Activated T-helper 1 cell treated with anti-CD3 and anti-CD28 coated beads, Interleukin-12 subunit alpha, Interleukin-12 subunit beta, Interleukin-2, Interleukin-4 antibody, amounts not matched to agents 30 ng/mL and 10 ng/mL and 1 ng/mL, durations not matched to agents 14 hours and 24 hours and 36 hours (primary cell): ENCODE measurements around the gene NFE2L3. TPM values are rescaled to one million over a fixed set of nuclear protein-coding genes. Genes with fewer than 3 reads are reported as not detected.
"Not testable (repeated sequence)": the region's sequence is repeated elsewhere in the genome, so short reads cannot be mapped to it uniquely, and the experiment has no call there.

Source experiments
- DNase-seq: peaks from one replicate; pipeline ENCODE4 v3.0.0; 2021; ENCODE audit warnings: low spot score
- H3K27ac Mint-ChIP-seq: one replicate; pipeline ENCODE4 v1.8.0; 2021; ENCODE audit warnings: mild to moderate bottlenecking, mixed read lengths
- H3K27me3 Mint-ChIP-seq: one replicate; pipeline ENCODE4 v1.8.0; 2022; ENCODE audit warnings: mild to moderate bottlenecking, moderate library complexity, mixed read lengths; ENCODE audit not compliant: insufficient read depth
- H3K36me3 Mint-ChIP-seq: one replicate; pipeline ENCODE4 v1.8.0; 2021; ENCODE audit warnings: low read depth, mixed read lengths
- H3K4me1 Mint-ChIP-seq: one replicate; pipeline ENCODE4 v1.8.0; 2021; ENCODE audit warnings: low read depth, mixed read lengths
- H3K4me3 Mint-ChIP-seq: one replicate; pipeline ENCODE4 v1.8.0; 2021; ENCODE audit warnings: mild to moderate bottlenecking, moderate library complexity, mixed read lengths
- H3K9me3 Mint-ChIP-seq: one replicate; pipeline ENCODE4 v1.8.0; 2021; ENCODE audit warnings: mixed read lengths
- intact Hi-C: fragments of 100-400 bp; cut with micrococcal nuclease; formaldehyde crosslinking; loops from one replicate; pipeline ENCODE4 v1.15.1; 2024
- total RNA-seq: library from RNA; stranded (reverse); gene quantifications from 2 replicates; pipeline ENCODE4 v1.2.3, GENCODE V29; 2022

The NFE2L3 gene
- total RNA-seq, 1 donor from 2014 or later = 80.1 TPM

- H3K9me3 Mint-ChIP-seq = no peaks in the 10 kb centered on the region
- H3K36me3 Mint-ChIP-seq = peaks cover 44% of the 10 kb centered on the region
- H3K27ac Mint-ChIP-seq = no peak overlapping the region
- H3K27me3 Mint-ChIP-seq = no peaks in the 10 kb centered on the region
- intact Hi-C loops = no loop called here
- DNase-seq = no peak
- peaks cover 41% of the 10 kb centered on the region for H3K4me1 Mint-ChIP-seq
- H3K4me3 Mint-ChIP-seq = no peak overlapping the region
These were observed 27.4 kb downstream of the NFE2L3 start for GRCh38 chr7:26179422-26179821.

DNA sequence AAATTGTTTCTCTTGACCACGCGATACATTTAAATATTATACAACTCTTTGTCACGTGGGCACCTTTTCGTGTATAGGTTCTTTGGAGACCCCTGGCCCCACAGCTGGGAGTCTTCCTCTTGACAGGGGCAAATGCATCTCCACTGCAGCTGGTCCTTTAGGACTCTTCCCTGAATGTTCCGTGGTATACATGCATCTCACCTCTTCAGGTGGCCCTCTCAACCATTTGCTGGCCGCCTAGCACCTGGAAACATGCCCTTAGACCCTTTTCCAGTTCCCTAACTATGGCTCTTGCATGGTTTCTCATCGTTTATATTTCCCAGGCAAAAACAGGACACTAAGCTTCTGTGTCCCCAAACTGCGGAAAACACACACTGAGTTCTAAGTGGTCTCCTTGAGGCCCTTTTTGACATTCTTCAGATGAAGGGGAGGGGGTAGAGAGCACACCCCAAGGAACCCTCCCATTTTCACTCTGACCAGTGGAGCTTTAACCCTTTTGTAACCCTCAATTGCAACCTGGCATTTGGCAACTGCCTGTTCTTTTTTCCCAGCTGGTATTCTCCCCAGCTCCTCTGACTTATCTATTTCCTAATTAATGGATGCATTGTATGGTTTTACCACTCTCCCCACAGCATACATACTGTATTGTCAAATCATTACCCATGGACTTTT is 28.0 kb downstream of the NFE2L3 start:
- no peaks in the 10 kb centered on the region for H3K27me3 Mint-ChIP-seq

DNA sequence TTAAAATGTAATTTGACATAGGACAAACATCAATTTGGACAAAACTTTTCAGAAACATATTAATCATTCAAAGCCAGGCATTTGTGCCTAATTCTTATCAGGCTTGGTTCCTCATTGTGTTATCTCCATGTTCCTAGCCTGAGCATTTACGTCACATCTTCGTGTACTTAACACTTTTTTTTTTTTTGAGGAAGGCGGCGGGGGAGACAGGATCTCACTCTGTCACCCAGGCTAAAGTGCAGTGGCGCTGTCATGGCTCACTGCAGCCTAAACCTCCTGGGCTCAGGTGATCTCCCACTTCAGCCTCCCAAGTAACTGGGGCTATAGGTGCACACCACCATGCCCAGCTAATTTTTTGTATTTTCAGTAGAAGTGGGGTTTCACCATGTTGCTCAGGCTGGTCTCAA is 28.8 kb downstream of the NFE2L3 start:
- peak overlapping the region; percentile 77 for H3K27ac Mint-ChIP-seq

More for the DNA sequence above, 28.0 kb downstream of the NFE2L3 start:
- no peak overlapping the region for H3K4me3 Mint-ChIP-seq
- peak overlapping the region; percentile 77 for H3K27ac Mint-ChIP-seq
- no peak for DNase-seq
- H3K36me3 Mint-ChIP-seq = peaks cover 45% of the 10 kb centered on the region
- no peaks in the 10 kb centered on the region for H3K9me3 Mint-ChIP-seq
- intact Hi-C loops = no loop called here
- H3K4me1 Mint-ChIP-seq = peaks cover 42% of the 10 kb centered on the region

DNA sequence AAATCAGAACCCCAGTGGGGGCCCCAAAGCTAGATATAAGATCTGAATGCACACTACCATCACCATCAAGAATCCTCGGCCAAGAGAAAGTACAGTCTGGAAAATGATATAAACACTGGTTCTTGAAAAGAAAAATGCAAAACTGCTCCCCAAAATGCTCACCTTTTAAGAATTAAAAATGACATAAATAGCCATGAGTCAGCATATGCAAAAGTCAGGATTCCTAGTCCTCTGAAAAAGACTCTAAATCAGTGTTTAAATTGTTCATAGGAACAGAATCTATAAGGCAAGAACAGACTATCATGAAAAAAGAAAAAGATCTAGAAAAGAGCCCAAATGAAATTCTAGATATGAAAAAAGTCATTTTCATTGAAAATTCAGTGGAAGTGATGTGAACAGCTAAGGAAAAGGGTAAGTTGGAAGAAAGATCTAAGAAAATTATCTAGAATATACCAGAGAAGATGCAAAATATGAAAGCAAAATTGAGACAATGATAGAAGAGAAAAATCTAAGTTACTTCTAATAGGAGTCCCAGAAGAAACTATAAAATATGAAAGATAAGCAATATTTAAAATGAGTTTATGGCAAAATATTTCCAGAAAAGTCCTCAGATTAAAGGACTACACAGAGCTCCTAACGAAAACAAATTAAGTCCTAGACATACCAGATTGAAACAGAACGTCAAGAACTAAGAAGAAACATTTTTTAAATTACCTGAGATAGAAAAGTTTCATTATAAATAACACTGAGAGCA is 29.7 kb downstream of the NFE2L3 start:
- Mint-ChIP-seq H3K9me3 (no peaks in the 10 kb centered on the region), H3K27me3 (no peaks in the 10 kb centered on the region), H3K4me1 (peaks cover 57% of the 10 kb centered on the region), H3K27ac (peak overlapping the region; percentile 56), H3K36me3 (peaks cover 60% of the 10 kb centered on the region), H3K4me3 (no peak overlapping the region)
- no peak for DNase-seq
- intact Hi-C loops = no loop called here

More for the DNA sequence above, 28.8 kb downstream of the NFE2L3 start:
- Mint-ChIP-seq H3K4me3 (no peak overlapping the region), H3K9me3 (no peaks in the 10 kb centered on the region), H3K36me3 (peaks cover 53% of the 10 kb centered on the region), H3K27me3 (no peaks in the 10 kb centered on the region), H3K4me1 (peaks cover 50% of the 10 kb centered on the region)
- intact Hi-C loops = no loop called here
- no peak for DNase-seq

DNA sequence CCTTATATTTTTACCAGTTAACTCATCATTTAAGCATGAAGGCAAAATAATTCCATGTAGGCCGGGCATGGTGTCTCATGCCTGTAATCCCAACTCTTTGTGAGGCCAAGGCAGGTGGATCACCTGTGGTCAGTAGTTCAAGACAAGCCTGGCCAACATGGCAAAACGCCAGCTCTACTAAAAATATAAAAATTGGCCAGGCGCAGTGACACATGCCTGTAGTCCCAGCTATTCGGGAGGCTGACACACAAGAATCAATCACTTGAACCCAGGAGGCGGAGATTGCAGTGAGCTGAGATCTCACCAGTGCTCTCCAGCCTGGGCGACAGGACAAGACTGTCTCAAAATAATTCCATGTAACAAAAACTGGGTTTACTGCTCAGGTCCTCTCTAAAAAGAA is 30.3 kb downstream of the NFE2L3 start:
- Mint-ChIP-seq H3K27me3 (no peaks in the 10 kb centered on the region), H3K4me1 (peaks cover 61% of the 10 kb centered on the region), H3K36me3 (peaks cover 64% of the 10 kb centered on the region), H3K27ac (no peak overlapping the region), H3K9me3 (no peaks in the 10 kb centered on the region), H3K4me3 (no peak overlapping the region)
- intact Hi-C loops = no loop called here
- DNase-seq = no peak

GRCh38 chr7:26182706-26183105 is 30.7 kb downstream of the NFE2L3 start:
- Mint-ChIP-seq H3K4me1 (peaks cover 60% of the 10 kb centered on the region), H3K27me3 (no peaks in the 10 kb centered on the region), H3K36me3 (peaks cover 63% of the 10 kb centered on the region), H3K9me3 (no peaks in the 10 kb centered on the region), H3K27ac (no peak overlapping the region), H3K4me3 (no peak overlapping the region)
- DNase-seq = no peak
- intact Hi-C loops = no loop called here

DNA sequence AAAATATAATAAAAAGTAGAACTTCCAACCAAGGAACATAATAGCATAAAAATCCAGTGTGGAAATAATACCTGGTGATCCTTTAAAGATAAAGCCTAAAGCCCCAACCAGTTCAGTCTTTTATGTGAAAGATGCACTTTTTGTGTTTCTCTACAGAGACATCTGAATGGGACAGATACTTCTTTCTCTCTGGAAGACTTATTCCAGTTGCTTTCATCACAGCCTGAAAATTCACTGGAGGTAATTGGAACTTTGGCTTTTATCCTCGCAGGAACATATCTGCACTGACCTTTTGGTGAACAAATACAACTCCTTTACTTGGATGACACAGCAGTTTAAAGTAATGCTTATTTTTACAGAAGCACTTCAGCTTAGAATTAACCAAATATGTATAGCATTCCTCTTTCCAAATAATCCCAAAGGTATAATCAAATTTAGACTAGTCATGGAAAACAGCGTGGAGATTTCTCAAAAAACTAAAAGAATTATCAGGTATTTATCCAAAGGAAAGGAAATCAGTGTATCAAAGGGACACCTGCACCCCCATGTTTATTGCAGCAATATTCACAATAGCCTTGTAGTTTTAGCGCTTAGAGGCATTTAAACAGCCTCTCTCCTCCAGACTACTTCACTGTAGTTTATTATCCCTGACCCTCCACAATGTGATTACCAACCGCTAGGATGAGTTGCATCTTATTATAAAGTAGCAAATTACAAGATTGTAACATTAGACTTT is 31.7 kb downstream of the NFE2L3 start:
- Mint-ChIP-seq H3K36me3 (peaks cover 63% of the 10 kb centered on the region), H3K4me3 (no peak overlapping the region), H3K4me1 (peaks cover 64% of the 10 kb centered on the region), H3K27ac (peak overlapping the region; percentile 78), H3K27me3 (no peaks in the 10 kb centered on the region), H3K9me3 (no peaks in the 10 kb centered on the region)
- no peak for DNase-seq
- intact Hi-C loops = no loop called here

- H3K27me3 Mint-ChIP-seq, DNase-seq, H3K4me3 Mint-ChIP-seq, H3K9me3 Mint-ChIP-seq, intact Hi-C loops: not testable (repeated sequence)
- peak overlapping the region; percentile 91 for H3K27ac Mint-ChIP-seq
- peaks cover 68% of the 10 kb centered on the region for H3K4me1 Mint-ChIP-seq
- peaks cover 66% of the 10 kb centered on the region for H3K36me3 Mint-ChIP-seq
These were observed 32.5 kb downstream of the NFE2L3 start for GRCh38 chr7:26184281-26185101.

DNA sequence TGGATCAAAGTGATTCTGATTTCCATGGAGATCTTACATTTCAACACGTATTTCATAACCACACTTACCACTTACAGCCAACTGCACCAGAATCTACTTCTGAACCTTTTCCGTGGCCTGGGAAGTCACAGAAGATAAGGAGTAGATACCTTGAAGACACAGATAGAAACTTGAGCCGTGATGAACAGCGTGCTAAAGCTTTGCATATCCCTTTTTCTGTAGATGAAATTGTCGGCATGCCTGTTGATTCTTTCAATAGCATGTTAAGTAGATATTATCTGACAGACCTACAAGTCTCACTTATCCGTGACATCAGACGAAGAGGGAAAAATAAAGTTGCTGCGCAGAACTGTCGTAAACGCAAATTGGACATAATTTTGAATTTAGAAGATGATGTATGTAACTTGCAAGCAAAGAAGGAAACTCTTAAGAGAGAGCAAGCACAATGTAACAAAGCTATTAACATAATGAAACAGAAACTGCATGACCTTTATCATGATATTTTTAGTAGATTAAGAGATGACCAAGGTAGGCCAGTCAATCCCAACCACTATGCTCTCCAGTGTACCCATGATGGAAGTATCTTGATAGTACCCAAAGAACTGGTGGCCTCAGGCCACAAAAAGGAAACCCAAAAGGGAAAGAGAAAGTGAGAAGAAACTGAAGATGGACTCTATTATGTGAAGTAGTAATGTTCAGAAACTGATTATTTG is 33.3 kb downstream of the NFE2L3 start:
- Mint-ChIP-seq H3K4me1 (peaks cover 66% of the 10 kb centered on the region), H3K4me3 (no peak overlapping the region), H3K9me3 (no peaks in the 10 kb centered on the region), H3K27ac (peak overlapping the region; percentile 91), H3K36me3 (peaks cover 64% of the 10 kb centered on the region), H3K27me3 (no peaks in the 10 kb centered on the region)
- intact Hi-C loops = no loop called here
- DNase-seq = no peak

GRCh38 chr7:26185844-26186180 is 33.8 kb downstream of the NFE2L3 start:
- Mint-ChIP-seq H3K4me3 (no peak overlapping the region), H3K9me3 (no peaks in the 10 kb centered on the region), H3K4me1 (peaks cover 68% of the 10 kb centered on the region), H3K27ac (peak overlapping the region; percentile 91), H3K36me3 (peaks cover 66% of the 10 kb centered on the region), H3K27me3 (no peaks in the 10 kb centered on the region)
- intact Hi-C loops = loop anchor here (1.0 kb wide), 1 partner anchor 30 kb away; no protein-coding TSS in a partner anchor
- DNase-seq = no peak

DNA sequence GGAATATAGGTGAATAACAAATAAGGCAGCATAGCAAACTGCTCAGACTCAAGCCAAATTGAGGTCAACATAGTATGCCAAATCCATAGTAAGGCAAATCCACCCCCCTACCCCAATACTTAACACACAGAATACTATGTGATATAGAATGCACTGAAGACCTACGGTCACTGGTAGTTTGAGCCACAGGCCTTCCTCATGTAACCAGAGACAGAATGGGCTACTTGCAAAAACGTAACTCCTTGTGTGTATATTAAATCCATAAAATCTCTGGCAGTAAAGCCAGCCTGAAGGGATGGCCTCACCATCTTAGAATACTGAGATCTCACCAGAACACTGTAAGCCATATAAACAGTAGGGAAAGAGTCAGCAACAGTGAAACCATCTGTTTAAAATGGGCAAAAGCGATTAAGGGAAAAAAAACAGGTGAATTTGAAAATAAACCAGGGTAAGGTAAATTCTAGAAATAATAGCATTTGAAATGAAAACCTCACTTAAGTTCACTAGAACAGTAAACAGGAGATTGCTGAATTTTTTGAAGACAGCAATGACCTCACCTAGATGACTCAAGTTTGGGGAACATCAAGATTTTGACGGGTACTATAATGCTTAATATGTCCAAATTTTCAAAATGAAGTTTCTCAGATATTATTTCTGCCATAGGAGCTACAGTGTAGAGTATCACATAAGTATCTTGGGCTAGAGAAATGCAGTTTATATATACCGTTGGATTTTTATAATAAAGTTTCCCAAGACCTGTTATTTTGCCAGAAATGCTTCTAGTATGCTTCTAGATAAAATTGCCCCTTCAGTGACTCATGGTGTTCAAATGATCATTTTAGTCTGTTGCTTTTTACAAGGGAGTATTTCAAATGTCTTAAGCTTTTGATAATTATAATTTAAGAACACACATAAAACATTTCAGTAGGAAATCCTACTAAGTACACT is 34.6 kb downstream of the NFE2L3 start:
- DNase-seq = no peak
- Mint-ChIP-seq H3K27ac (peak overlapping the region; percentile 76), H3K36me3 (peaks cover 69% of the 10 kb centered on the region), H3K9me3 (no peaks in the 10 kb centered on the region), H3K27me3 (no peaks in the 10 kb centered on the region), H3K4me3 (no peak overlapping the region), H3K4me1 (peaks cover 71% of the 10 kb centered on the region)
- intact Hi-C loops = loop anchor here (1.0 kb wide), 1 partner anchor 30 kb away; no protein-coding TSS in a partner anchor
